Suprapubic skin (tissue), 4 donors: ENCODE results near the gene NECAB3. TPM values are rescaled to one million over a fixed set of nuclear protein-coding genes. Genes with fewer than 3 reads are reported as not detected.

Source experiments
- DNase-seq, 2 donors: peaks; one replicate each; pipeline ENCODE4 v3.0.0-alpha.2; 2019; ENCODE audit warnings: low spot score in 2 of 2
- H3K27ac ChIP-seq: fragments of 200-600 bp; sonication (generic); one replicate; pipeline ENCODE4 v1.5.1; 2019
- H3K27me3 ChIP-seq: fragments of 200-600 bp; sonication (generic); one replicate; pipeline ENCODE4 v1.5.1; 2019
- H3K36me3 ChIP-seq: fragments of 200-600 bp; sonication (generic); one replicate; pipeline ENCODE4 v1.5.1; 2019
- H3K4me1 ChIP-seq: fragments of 200-600 bp; sonication (generic); one replicate; pipeline ENCODE4 v1.5.1; 2019
- H3K4me3 ChIP-seq: fragments of 200-600 bp; sonication (generic); one replicate; pipeline ENCODE4 v1.5.1; 2019; ENCODE audit warnings: mild to moderate bottlenecking
- H3K9me3 ChIP-seq: fragments of 200-600 bp; sonication (generic); one replicate; pipeline ENCODE4 v1.5.1; 2019
- CTCF ChIP-seq, 2 donors: fragments of 200-600 bp in 1 of 2; fragments of 450-650 bp in 1 of 2; sonication (generic) in 1 of 2; IDR thresholded peaks; one replicate each; pipeline ENCODE4 v1.5.1; 2016 to 2019; ENCODE audit warnings: antibody characterized with exemption in 2 of 2, mild to moderate bottlenecking in 1 of 2, moderate library complexity in 1 of 2
- EP300 ChIP-seq: sonication (generic); formaldehyde crosslinking; IDR thresholded peaks from one replicate; pipeline ENCODE4 v1.6.1; 2017; ENCODE audit warnings: antibody characterized with exemption
- POLR2A ChIP-seq, 2 donors: fragments of 450-650 bp; IDR thresholded peaks; one replicate each; pipeline ENCODE4 v1.6.1; 2017; ENCODE audit warnings: antibody characterized with exemption in 2 of 2, mild to moderate bottlenecking in 2 of 2, moderate library complexity in 2 of 2
- POLR2AphosphoS5 ChIP-seq, 3 donors: sonication (generic); formaldehyde crosslinking; IDR thresholded peaks; one replicate each; pipeline ENCODE4 v1.6.1; 2017; ENCODE audit warnings: antibody characterized with exemption in 3 of 3
- WGBS: methylation state at CpG from one replicate; pipeline ENCODE4 v1.1.5; 2018; 5-methylcytosine and 5-hydroxymethylcytosine counted together
- total RNA-seq, 4 donors: library from RNA; depleted of rRNA; stranded (reverse); fragments of >200 nt; gene quantifications; one replicate each; pipeline ENCODE4 v1.1.0, GENCODE V29; 2016

Gene NECAB3
- total RNA-seq, 4 donors from 2014 or later = 19.9 to 37.5 (median 22.1) TPM

DNA sequence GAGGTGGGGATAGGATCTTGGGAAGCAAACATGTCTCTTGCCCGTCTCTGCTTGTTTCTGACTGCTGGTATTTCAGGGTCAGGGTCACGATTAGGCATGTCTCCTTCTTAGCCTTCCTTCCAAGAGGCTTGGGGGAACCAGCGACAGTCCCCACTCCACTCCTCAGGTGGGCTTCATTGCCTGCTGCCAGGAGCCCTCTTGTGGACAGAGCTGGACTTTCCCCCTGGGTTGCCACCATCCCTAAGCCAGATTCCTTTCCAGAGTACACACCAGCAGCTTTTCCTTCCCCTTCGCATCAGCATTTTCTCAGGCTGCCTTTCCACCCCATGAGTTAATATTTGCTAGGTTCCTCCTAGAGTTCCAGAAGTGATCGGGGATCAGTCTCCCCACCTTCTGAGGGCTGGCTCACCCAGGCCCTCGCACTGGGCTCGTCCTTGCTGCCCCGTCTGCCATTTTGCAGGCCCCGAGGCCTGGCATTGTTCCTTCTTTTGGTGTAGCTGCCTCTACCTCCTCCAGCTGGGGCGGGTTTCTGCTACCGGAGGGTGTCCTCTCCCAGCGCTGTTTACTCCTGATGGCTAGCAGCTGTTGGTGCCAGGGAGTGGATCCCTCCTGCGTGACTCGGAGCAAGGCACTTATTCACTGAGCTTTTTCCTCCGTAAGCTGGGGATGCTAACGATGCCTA is 20.9 kb downstream of the NECAB3 start:
- Histone ChIP-seq H3K4me1 (peaks cover 60% of the 10 kb centered on the region), H3K4me3 (no peak overlapping the region)
- DNase-seq = peak in 1 of 2 donors; percentile 84

DNA sequence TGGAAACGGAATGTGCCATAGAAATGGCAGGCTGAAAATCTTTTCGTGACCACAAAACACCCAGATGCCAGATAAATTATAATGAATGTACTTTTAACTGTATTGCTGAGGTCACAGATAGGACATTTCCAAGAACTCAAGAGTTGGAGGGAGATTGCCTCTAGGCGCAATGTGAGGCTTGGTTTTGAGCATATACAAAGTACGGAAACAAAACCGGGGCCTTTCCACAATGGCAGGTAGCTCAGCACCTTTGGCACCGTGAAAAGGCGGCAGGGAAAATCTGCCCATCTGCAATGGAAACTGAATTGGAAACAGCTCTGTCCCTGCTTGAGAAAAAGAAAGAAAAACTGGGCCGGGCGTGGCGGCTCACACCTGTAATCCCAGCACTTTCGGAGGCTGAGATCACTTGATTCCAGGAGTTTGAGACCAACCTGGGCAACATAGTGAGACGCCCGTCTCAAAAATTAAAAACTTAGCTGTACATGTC is 22.6 kb downstream of the NECAB3 start:
- no peaks in the 10 kb centered on the region for H3K36me3 ChIP-seq
- H3K27ac ChIP-seq = peak overlapping the region; percentile 2
- H3K27me3 ChIP-seq = no peaks in the 10 kb centered on the region
- H3K4me3 ChIP-seq = no peak overlapping the region
- TF ChIP-seq POLR2AphosphoS5 (IDR thresholded peaks at IDR 0.05) (no peak), CTCF (IDR thresholded peaks at IDR 0.05) (no peak), EP300 (no peak), POLR2A (IDR thresholded peaks at IDR 0.05) (no peak)
- DNase-seq = peak in 1 of 2 donors; percentile 57
- 45% methylated on average over 13 of the region's 13 CpGs for WGBS
- no peaks in the 10 kb centered on the region for H3K9me3 ChIP-seq
- peaks cover 75% of the 10 kb centered on the region for H3K4me1 ChIP-seq

More for the DNA sequence above, 20.9 kb downstream of the NECAB3 start:
- 21% methylated on average over 14 of the region's 16 CpGs for WGBS
- peaks cover 17% of the 10 kb centered on the region for H3K36me3 ChIP-seq
- H3K9me3 ChIP-seq = no peaks in the 10 kb centered on the region
- no peak overlapping the region for H3K27ac ChIP-seq
- TF ChIP-seq EP300 (no peak), CTCF (IDR thresholded peaks at IDR 0.05) (peak; percentile 53 to 56), POLR2AphosphoS5 (IDR thresholded peaks at IDR 0.05) (peak in 1 of 3 donors; percentile 3)
- no peaks in the 10 kb centered on the region for H3K27me3 ChIP-seq

- Histone ChIP-seq H3K9me3 (no peaks in the 10 kb centered on the region), H3K27me3 (no peaks in the 10 kb centered on the region), H3K4me1 (peaks cover 75% of the 10 kb centered on the region), H3K36me3 (no peaks in the 10 kb centered on the region), H3K27ac (peak overlapping the region; percentile 2), H3K4me3 (no peak overlapping the region)
- DNase-seq = peak in 1 of 2 donors; percentile 68
- 54% methylated on average over 10 of the region's 10 CpGs for WGBS
- TF ChIP-seq POLR2AphosphoS5 (IDR thresholded peaks at IDR 0.05) = no peak
- TF ChIP-seq POLR2A (IDR thresholded peaks at IDR 0.05) = no peak
- no peak for TF ChIP-seq CTCF (IDR thresholded peaks at IDR 0.05)
- no peak for TF ChIP-seq EP300
Measured at GRCh38 chr20:33650753-33651561, 23.3 kb downstream of the NECAB3 start.

DNA sequence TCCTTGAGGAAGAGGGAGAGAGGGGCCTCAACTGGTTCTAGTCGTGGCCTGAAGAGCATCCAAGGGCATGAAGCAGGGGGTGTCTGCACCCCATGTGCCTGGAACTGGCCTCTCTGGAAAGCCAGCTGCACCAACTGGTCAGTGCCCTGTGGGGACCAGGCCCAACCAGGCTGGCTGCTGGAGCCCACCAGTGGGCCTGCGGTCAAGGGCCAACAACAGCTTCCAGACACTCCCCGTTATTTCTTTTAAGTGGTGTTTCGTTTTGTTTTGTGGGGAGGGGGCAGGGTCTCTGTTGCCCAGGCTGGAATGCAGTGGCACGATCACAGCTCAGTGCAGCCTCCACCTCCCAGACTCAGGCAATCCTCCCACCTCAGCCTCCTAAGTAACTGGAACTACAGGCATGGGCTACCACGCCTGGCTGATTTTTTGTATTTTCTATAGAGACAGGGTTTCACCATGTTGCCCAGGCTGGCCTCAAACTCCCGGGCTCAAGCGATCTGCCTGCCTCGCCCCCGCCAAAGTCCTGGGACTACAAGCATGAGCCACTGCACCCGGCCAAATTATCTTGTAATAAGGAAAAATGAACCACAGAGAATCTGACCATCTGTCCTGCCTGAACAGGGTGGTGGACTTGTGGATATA is 24.0 kb downstream of the NECAB3 start:
- TF ChIP-seq EP300 = no peak
- no peak for TF ChIP-seq POLR2A (IDR thresholded peaks at IDR 0.05)
- no peak for TF ChIP-seq POLR2AphosphoS5 (IDR thresholded peaks at IDR 0.05)
- no peak for TF ChIP-seq CTCF (IDR thresholded peaks at IDR 0.05)
- H3K27me3 ChIP-seq = no peaks in the 10 kb centered on the region
- H3K4me3 ChIP-seq = no peak overlapping the region
- peak in 1 of 2 donors; percentile 72 for DNase-seq
- peaks cover 4% of the 10 kb centered on the region for H3K36me3 ChIP-seq
- peak overlapping the region; percentile 2 for H3K27ac ChIP-seq
- H3K4me1 ChIP-seq = peaks cover 72% of the 10 kb centered on the region
- H3K9me3 ChIP-seq = no peaks in the 10 kb centered on the region
- 73% methylated on average over 11 of the region's 11 CpGs for WGBS
